Ascending aorta (tissue), 2 donors: Measurements from ENCODE around the gene OR2B6. TPM values are rescaled to one million over a fixed set of nuclear protein-coding genes. Genes with fewer than 3 reads are reported as not detected.
"Not testable (repeated sequence)": the region's sequence is repeated elsewhere in the genome, so short reads cannot be mapped to it uniquely, and the experiment has no call there.

ENCODE experiments used
- DNase-seq, 2 donors: peaks; one replicate each; pipeline ENCODE4 v3.0.0-alpha.2; 2019; ENCODE audit warnings: low spot score in 2 of 2
- H3K27ac ChIP-seq, 2 donors: fragments of 200-600 bp; sonication (generic); one replicate each; pipeline ENCODE4 v1.5.1; 2016 to 2017; ENCODE audit warnings: mild to moderate bottlenecking in 1 of 2
- H3K27me3 ChIP-seq: fragments of 200-600 bp; sonication (generic); one replicate; pipeline ENCODE4 v1.5.1; 2017
- H3K36me3 ChIP-seq, 2 donors: fragments of 200-600 bp; sonication (generic); one replicate each; pipeline ENCODE4 v1.5.1; 2016
- H3K4me1 ChIP-seq, 2 donors: fragments of 200-600 bp; sonication (generic); one replicate each; pipeline ENCODE4 v1.5.1; 2016 to 2017; ENCODE audit warnings: mild to moderate bottlenecking in 1 of 2
- H3K4me3 ChIP-seq, 2 donors: fragments of 200-600 bp; sonication (generic); one replicate each; pipeline ENCODE4 v1.5.1; 2016 to 2017; ENCODE audit warnings: mild to moderate bottlenecking in 1 of 2
- H3K9me3 ChIP-seq, 2 donors: fragments of 200-600 bp; sonication (generic); one replicate each; pipeline ENCODE4 v1.5.1; 2016
- CTCF ChIP-seq, 3 experiments: fragments of 200-600 bp in 2 of 3; fragments of 450-650 bp in 1 of 3; sonication (generic) in 2 of 3; IDR thresholded peaks; one replicate each; pipeline ENCODE4 v1.5.1; 2016 to 2019; ENCODE audit warnings: antibody characterized with exemption in 3 of 3, mild to moderate bottlenecking in 1 of 3, moderate library complexity in 1 of 3
- intact Hi-C: fragments of 100-400 bp; cut with DNase I; formaldehyde crosslinking; loops from one replicate; pipeline ENCODE4 v1.15.1; 2023
- total RNA-seq: library from RNA; depleted of rRNA; stranded (reverse); fragments of >200 nt; gene quantifications from one replicate; pipeline ENCODE4 v1.1.0, GENCODE V29; 2016

OR2B6 gene
- total RNA-seq, 1 donor from 2014 or later = not detected

- no peaks in the 10 kb centered on the region for H3K9me3 ChIP-seq
Measured at GRCh38 chr6:27931209-27931608, 25.8 kb upstream of the OR2B6 start.

GRCh38 chr6:27940766-27941165 lies 16.3 kb upstream of the OR2B6 start:
- DNase-seq = no peak
- H3K27me3 ChIP-seq = no peaks in the 10 kb centered on the region
- no peaks in the 10 kb centered on the region for H3K36me3 ChIP-seq
- no peaks in the 10 kb centered on the region for H3K9me3 ChIP-seq
- H3K27ac ChIP-seq = no peak overlapping the region
- intact Hi-C loops = no loop called here
- no peak overlapping the region for H3K4me3 ChIP-seq
- TF ChIP-seq CTCF (IDR thresholded peaks at IDR 0.05) = no peak
- no peaks in the 10 kb centered on the region for H3K4me1 ChIP-seq

More at GRCh38 chr6:27931209-27931608, 25.8 kb upstream of the OR2B6 start:
- no peaks in the 10 kb centered on the region for H3K36me3 ChIP-seq
- no peak for DNase-seq
- no peaks in the 10 kb centered on the region for H3K4me1 ChIP-seq
- no peak for TF ChIP-seq CTCF (IDR thresholded peaks at IDR 0.05)
- no peak overlapping the region for H3K4me3 ChIP-seq
- no peaks in the 10 kb centered on the region for H3K27me3 ChIP-seq
- intact Hi-C loops = no loop called here
- H3K27ac ChIP-seq = no peak overlapping the region

GRCh38 chr6:27943072-27943471 lies 14.0 kb upstream of the OR2B6 start:
- intact Hi-C loops, H3K4me1 ChIP-seq, H3K4me3 ChIP-seq, H3K36me3 ChIP-seq, H3K27ac ChIP-seq, H3K9me3 ChIP-seq, DNase-seq, H3K27me3 ChIP-seq: not testable (repeated sequence)

GRCh38 chr6:27948237-27948636 lies 8.8 kb upstream of the OR2B6 start:
- Histone ChIP-seq H3K9me3 (no peaks in the 10 kb centered on the region), H3K4me1 (no peaks in the 10 kb centered on the region), H3K4me3 (no peak overlapping the region), H3K36me3 (no peaks in the 10 kb centered on the region), H3K27me3 (no peaks in the 10 kb centered on the region), H3K27ac (no peak overlapping the region)
- intact Hi-C loops = no loop called here
- DNase-seq = no peak
- no peak for TF ChIP-seq CTCF (IDR thresholded peaks at IDR 0.05)

GRCh38 chr6:27951040-27951439 lies 6.0 kb upstream of the OR2B6 start:
- Histone ChIP-seq H3K9me3 (no peaks in the 10 kb centered on the region), H3K4me3 (no peak overlapping the region), H3K4me1 (no peaks in the 10 kb centered on the region), H3K27ac (no peak overlapping the region), H3K36me3 (no peaks in the 10 kb centered on the region), H3K27me3 (no peaks in the 10 kb centered on the region)
- intact Hi-C loops = no loop called here
- DNase-seq = no peak
- no peak for TF ChIP-seq CTCF (IDR thresholded peaks at IDR 0.05)

- Histone ChIP-seq H3K27me3 (no peaks in the 10 kb centered on the region), H3K9me3 (no peaks in the 10 kb centered on the region), H3K36me3 (no peaks in the 10 kb centered on the region), H3K4me1 (no peaks in the 10 kb centered on the region), H3K4me3 (no peak overlapping the region), H3K27ac (no peak overlapping the region)
- DNase-seq = no peak
- intact Hi-C loops = no loop called here
- no peak for TF ChIP-seq CTCF (IDR thresholded peaks at IDR 0.05)
Measured at GRCh38 chr6:27957516-27957915, 475 bp downstream of the OR2B6 start.
